OCI-LY1 (cell line): ENCODE measurements around the gene IL36RN.

ENCODE experiments used
- EZH2 ChIP-seq: fragments of 200-600 bp; sonication (generic), shearing (Covaris generic); IDR thresholded peaks from 2 replicates; pipeline ENCODE4 v1.8.0; 2017; ENCODE audit warnings: borderline replicate concordance, mixed run types, mild to moderate bottlenecking, antibody characterized with exemption, low read length, moderate library complexity, mixed read lengths
- TF ChIP-seq, protein P1 (sequence below): fragments of 200-600 bp; sonication (generic), shearing (Covaris generic); IDR thresholded peaks from 2 replicates; pipeline ENCODE4 v1.5.1; 2017; ENCODE audit warnings: mild to moderate bottlenecking, antibody characterized with exemption, low read length, moderate library complexity, mixed read lengths

DNA sequence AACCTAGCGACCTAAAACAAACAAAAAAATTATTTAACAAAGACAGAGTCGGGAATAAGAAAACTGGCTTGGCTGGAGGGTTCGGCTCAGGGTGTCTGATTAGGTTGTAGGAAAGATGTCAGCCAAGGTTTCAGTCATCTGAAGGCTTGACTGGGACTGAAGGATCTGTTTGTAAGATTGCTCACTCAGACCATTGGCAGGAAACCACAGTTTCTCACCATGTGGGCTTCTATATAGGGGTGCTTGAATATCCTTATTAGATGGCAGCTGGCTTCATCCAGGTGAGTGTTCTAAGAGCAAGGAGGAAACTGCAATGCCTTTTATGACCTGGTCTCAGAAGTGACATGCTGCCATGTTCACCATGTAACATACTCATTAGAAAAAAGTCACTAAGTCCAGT lies 5.3 kb upstream of the IL36RN start:
- TF ChIP-seq, protein P1, sequence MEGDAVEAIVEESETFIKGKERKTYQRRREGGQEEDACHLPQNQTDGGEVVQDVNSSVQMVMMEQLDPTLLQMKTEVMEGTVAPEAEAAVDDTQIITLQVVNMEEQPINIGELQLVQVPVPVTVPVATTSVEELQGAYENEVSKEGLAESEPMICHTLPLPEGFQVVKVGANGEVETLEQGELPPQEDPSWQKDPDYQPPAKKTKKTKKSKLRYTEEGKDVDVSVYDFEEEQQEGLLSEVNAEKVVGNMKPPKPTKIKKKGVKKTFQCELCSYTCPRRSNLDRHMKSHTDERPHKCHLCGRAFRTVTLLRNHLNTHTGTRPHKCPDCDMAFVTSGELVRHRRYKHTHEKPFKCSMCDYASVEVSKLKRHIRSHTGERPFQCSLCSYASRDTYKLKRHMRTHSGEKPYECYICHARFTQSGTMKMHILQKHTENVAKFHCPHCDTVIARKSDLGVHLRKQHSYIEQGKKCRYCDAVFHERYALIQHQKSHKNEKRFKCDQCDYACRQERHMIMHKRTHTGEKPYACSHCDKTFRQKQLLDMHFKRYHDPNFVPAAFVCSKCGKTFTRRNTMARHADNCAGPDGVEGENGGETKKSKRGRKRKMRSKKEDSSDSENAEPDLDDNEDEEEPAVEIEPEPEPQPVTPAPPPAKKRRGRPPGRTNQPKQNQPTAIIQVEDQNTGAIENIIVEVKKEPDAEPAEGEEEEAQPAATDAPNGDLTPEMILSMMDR: no peak
- no peak for TF ChIP-seq EZH2
